ENCODE data around the gene OOSP4A.

The OOSP4A gene

DNA sequence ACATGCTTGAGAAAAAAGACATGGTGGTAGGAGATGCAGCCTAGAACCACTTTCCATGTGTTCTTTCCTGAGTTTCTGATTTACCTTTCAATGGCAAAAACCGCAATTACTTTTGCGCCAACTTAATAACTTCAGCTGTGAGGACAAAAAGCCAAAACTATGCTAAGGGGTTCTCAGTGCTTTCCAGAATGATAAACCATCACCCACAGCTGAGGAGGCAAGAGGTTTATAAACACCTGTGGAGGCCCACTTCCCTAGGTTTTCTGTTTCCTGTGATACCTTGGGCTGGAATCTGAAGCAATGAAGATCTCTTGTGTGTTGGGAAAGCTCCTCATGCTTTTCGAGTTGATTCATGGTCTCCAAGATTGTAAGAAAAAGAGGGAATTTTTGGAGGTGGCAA lies at the start of gene OOSP4A:
OOSP4A (plus strand) TSS at position 301 of the 400 bp plus-strand sequence; CDS start at position 301, 0 bp downstream.
- DNase-seq, result no peak

GRCh38 chr11:59918480-59918879 lies 45.4 kb upstream of the OOSP4A start:
- no peak for DNase-seq

- DNase-seq, result no peak
These were observed 44.7 kb upstream of the OOSP4A start for GRCh38 chr11:59918987-59919589.

- DNase-seq, result no peak
These were observed 40.0 kb upstream of the OOSP4A start for GRCh38 chr11:59923813-59924212.

- no peak for DNase-seq
These were observed 32.1 kb upstream of the OOSP4A start for GRCh38 chr11:59931688-59932087.

DNA sequence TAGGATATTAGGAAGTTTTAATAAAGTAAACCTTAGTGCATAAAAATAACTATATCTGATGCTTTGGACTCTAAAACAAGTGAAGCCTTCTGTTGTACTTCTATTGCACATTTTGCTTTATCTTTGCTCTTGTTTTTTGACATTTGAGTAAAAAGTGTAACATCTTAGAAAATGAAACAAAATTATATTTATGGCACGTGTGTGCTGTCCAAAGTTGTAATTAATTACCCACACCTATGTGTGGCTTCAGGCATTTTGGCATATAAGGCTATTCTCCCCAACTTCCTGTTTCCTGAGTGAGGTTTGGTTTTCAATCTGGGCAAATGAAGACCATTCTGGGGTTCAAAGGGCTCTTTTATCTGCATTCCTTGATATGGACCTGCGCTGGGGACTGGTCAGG lies 25.7 kb upstream of the OOSP4A start, which contains the start of gene OOSP1:
OOSP1 (plus strand) TSS at position 301 of the 400 bp plus-strand sequence; CDS start at position 324, 23 bp downstream.
- DNase-seq, result no peak

- no peak for DNase-seq
These were observed 25.1 kb upstream of the OOSP4A start for GRCh38 chr11:59938718-59939117.

GRCh38 chr11:59939482-59939881 lies 24.4 kb upstream of the OOSP4A start:
- no peak for DNase-seq

GRCh38 chr11:59941091-59941490 lies 22.7 kb upstream of the OOSP4A start:
- DNase-seq, result no peak

- DNase-seq, result no peak
These were observed 19.7 kb upstream of the OOSP4A start for GRCh38 chr11:59943997-59944714.

GRCh38 chr11:59944720-59945119 lies 19.1 kb upstream of the OOSP4A start:
- DNase-seq, result no peak

DNA sequence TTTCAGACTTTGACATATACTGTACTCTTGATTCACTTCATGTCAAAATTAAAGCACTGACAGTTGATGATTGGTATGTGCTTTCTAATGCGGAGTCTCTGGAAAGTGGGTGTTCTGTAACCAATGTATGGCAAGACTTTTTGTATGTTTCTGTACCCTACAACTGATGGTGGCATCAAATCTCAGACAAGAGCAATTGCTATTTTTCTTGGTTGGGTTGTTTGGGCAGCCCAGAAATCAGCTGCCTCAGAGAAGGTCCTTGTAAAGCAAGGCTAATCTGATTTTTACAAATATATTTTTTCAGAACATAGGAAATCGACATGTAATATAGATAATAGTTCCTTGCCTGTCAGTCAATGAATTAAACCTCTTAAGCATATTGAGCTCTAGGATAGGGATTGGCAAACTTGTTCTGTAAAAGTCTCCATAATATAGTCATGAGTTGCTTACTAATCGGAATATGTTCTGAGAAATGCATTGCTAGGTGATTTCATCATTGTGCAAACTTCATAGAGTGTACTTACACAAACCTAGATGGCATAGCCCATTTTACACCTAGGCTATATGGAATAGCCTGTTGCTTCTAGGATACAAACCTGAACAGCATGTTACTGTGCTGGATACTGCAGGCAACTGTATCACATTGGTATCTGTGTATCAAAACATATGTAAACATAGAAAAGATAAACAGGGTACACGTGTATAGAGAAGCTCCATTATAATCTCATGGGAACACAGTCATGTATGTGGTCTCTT lies 10.2 kb upstream of the OOSP4A start:
- DNase-seq, result no peak

DNA sequence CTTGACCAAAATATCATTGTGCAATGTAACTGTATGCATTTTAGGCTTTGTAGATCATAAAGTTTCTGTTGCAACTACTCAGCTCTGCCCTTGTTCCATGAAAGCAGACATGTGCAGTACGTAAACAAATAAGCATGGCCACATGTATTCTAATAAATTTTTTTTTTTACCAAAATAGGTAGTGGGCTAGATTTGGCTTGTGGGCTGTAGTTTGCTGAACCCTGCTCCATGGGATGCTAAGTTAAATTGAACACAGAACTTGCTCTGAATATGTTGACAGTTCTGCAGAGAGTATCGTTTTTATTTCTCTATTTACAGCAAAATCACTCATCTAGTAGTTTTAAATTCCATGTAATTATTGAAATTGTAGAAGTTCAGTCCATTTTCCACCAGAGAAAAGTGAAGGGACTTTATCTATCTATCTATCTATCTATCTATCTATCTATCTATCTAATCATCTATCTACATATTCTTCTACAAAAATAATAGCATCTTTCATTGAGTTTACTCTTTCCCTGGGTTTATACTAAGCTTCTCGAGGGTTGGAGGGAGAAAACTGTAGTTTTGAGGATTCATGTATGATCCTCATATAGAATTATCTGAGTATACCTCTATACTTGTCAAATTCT lies 9.5 kb upstream of the OOSP4A start:
- no peak for DNase-seq

- no peak for DNase-seq
These were observed 6.7 kb upstream of the OOSP4A start for GRCh38 chr11:59957094-59957493.

- no peak for DNase-seq
These were observed 3.1 kb upstream of the OOSP4A start for GRCh38 chr11:59960502-59961381.

DNA sequence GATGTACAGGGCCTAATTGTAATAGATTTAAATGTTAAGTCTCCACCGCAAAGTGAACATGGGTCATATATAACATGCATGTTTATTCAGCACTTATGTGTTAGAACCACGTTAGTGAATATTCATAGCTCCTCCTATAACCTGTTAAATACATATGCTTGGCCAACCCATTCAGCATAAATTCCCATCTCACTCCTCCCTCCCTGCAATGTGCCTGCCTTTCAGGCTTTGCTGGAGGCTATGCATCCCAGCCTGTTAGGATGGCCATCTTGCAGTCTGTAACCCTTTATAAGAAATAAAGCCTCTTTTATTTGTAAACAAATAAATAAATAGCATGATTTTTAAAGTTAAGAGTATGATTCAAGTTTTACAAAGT lies 1.7 kb upstream of the OOSP4A start:
- no peak for DNase-seq

- no peak for DNase-seq
These were observed 1.6 kb downstream of the OOSP4A start for GRCh38 chr11:59965424-59965823.

DNA sequence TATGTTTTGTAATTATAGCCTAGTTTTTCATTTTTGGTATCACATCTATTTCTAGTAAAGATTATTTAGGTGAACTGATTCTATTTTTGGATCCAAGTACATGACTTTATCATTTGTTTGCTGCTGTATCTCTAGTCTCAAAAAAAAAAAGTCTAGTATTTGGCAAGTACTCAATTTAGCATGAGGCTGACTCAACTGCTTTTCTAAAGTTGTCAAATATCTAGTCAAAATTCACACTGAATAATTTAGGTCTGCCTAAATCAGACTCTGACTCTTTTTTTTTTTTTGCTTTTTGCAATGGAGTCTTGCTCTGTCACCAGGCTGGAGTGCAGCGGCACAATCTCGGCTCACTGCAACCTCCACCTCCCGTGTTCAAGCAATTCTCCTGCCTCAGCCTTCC lies 2.4 kb downstream of the OOSP4A start:
- no peak for DNase-seq

DNA sequence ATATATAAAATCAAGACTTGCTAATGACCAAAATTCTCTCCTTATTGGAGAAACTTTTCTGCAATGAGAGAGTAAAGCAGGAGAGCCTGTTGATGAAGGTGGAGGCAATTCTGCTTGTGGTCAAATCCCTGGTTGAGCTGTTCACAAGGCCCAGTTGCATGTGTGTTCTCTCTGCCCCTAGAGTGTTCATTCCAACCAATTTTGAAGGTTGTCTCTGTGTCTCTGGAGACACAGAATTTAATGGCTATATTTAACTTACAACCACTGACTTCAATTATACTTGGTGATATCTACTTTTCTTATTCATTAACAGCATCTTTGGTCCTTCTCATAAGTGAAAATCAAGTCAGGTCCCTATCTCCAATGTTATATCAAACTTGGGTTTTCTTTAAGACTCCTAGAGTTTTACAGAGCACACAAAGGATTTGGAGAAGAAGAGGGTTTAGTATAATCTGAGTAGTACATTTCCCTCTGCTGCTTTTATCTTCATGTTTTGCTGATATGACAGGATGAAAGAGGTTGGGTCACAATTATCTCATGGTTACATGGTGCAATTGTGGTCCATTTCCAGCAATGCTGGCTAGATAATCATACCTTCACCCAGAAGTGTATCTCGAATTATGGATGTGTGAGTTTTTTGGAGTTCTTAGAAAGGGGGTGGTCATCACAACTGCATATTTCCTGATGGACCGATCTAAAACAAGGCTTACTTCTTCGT lies 4.0 kb downstream of the OOSP4A start:
- DNase-seq, result no peak

DNA sequence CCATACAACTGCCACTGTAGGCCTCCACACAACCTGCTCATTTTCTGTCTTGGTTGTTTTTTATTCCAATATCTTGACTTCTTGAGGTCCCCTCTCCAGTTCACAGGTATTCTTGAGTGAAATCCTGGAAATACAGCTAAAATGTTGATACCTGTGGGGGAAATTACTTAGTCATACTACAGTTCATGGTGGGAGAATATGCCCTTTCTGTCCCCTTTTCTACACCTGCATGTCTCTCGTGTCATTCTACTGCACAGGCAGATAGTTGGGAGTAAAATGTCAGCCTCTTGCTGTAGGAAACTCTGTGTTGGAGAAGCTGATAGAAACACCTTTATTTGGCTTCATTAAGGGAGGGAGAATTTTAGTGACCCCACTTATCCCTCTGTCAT lies 4.6 kb downstream of the OOSP4A start:
- no peak for DNase-seq

DNA sequence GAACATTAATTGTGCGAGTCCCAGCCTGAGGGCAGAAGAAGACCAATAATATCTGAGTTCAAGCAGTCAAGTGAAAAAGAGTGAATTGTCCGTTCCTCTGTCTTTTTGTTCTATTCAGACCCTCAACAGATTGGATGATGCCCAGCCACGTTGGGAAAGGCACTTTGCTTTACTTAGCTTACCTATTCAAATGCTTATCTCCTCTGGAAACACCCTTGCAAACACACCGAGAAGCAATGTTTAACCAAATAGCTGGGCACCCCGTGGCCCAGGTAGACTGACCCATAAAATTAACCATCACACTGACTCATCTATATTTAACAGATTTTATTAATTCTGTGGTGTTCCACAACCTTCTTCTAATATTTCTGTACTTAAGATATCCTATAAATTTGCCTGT lies 9.3 kb downstream of the OOSP4A start:
- DNase-seq, result no peak
